Trophoblast cell (in vitro differentiated cells and primary cell): Measurements from ENCODE around the gene KAT6B.

ENCODE experiments used
- DNase-seq, 2 donors: peaks; one replicate each; pipeline ENCODE4 v3.0.0-alpha.2; 2016
- H2AFZ ChIP-seq: 2 replicates; pipeline ENCODE4 v1.6.1; 2013; ENCODE audit warnings: low read length, moderate library complexity, mild to moderate bottlenecking; ENCODE audit not compliant: insufficient read depth, poor library complexity
- H2AK5ac ChIP-seq: 2 replicates; pipeline ENCODE4 v1.6.1; 2013; ENCODE audit warnings: mild to moderate bottlenecking, low read length
- H2BK120ac ChIP-seq: 2 replicates; pipeline ENCODE4 v1.6.1; 2013; ENCODE audit warnings: low read length, mild to moderate bottlenecking, moderate library complexity; ENCODE audit not compliant: insufficient read depth, poor library complexity
- H2BK12ac ChIP-seq: 2 replicates; pipeline ENCODE4 v1.6.1; 2013; ENCODE audit warnings: mild to moderate bottlenecking, low read length, moderate library complexity
- H2BK5ac ChIP-seq: 2 replicates; pipeline ENCODE4 v1.6.1; 2013; ENCODE audit warnings: low read length, low read depth, moderate library complexity, mild to moderate bottlenecking; ENCODE audit not compliant: poor library complexity
- H3K14ac ChIP-seq: 2 replicates; pipeline ENCODE4 v1.6.1; 2013; ENCODE audit warnings: mild to moderate bottlenecking, low read length
- H3K18ac ChIP-seq: 2 replicates; pipeline ENCODE4 v1.6.1; 2013; ENCODE audit warnings: mild to moderate bottlenecking, low read length
- H3K23ac ChIP-seq: 2 replicates; pipeline ENCODE4 v1.6.1; 2013; ENCODE audit warnings: low read length
- H3K27ac ChIP-seq: 2 replicates; pipeline ENCODE4 v1.5.1; 2013; ENCODE audit warnings: low read depth, mild to moderate bottlenecking, inconsistent platforms, low read length, moderate library complexity
- H3K27me3 ChIP-seq: 2 replicates; pipeline ENCODE4 v1.6.1; 2013; ENCODE audit warnings: inconsistent platforms, mild to moderate bottlenecking, low read length, moderate library complexity; ENCODE audit not compliant: insufficient read depth
- H3K36me3 ChIP-seq, 2 experiments: 1 replicate in 1 of 2; 2 replicates in 1 of 2; pipeline ENCODE4 v1.6.1; 2013; ENCODE audit warnings: low read length in 2 of 2, mild to moderate bottlenecking in 2 of 2, moderate library complexity in 1 of 2; ENCODE audit not compliant: insufficient read depth in 2 of 2, control insufficient read depth in 1 of 2
- H3K4ac ChIP-seq: 2 replicates; pipeline ENCODE4 v1.6.1; 2013; ENCODE audit warnings: low read depth, mild to moderate bottlenecking, low read length, moderate library complexity
- H3K4me1 ChIP-seq, 2 experiments: 1 replicate in 1 of 2; 2 replicates in 1 of 2; pipeline ENCODE4 v1.6.1; 2013; ENCODE audit warnings: low read length in 2 of 2, mild to moderate bottlenecking in 2 of 2, moderate library complexity in 1 of 2; ENCODE audit not compliant: insufficient read depth in 2 of 2, control insufficient read depth in 1 of 2
- H3K4me2 ChIP-seq: 2 replicates; pipeline ENCODE4 v1.6.1; 2013; ENCODE audit warnings: inconsistent platforms, mild to moderate bottlenecking, low read length, moderate library complexity
- H3K4me3 ChIP-seq: 2 replicates; pipeline ENCODE4 v1.5.1; 2013; ENCODE audit warnings: mild to moderate bottlenecking, low read depth, low read length, inconsistent platforms
- H3K79me1 ChIP-seq: one replicate; pipeline ENCODE4 v1.6.1; 2013; ENCODE audit warnings: low read length
- H3K79me2 ChIP-seq: 2 replicates; pipeline ENCODE4 v1.6.1; 2013; ENCODE audit warnings: low read length, mild to moderate bottlenecking; ENCODE audit not compliant: control insufficient read depth, insufficient read depth, poor library complexity
- H3K9ac ChIP-seq: 2 replicates; pipeline ENCODE4 v1.6.1; 2013; ENCODE audit warnings: mild to moderate bottlenecking, low read length
- H3K9me3 ChIP-seq: 2 replicates; pipeline ENCODE4 v1.6.1; 2013; ENCODE audit warnings: low read depth, mild to moderate bottlenecking, control low read depth, inconsistent platforms, low read length; ENCODE audit not compliant: insufficient read depth
- H4K12ac ChIP-seq: 2 replicates; pipeline ENCODE4 v1.6.1; 2013; ENCODE audit warnings: low read depth, mild to moderate bottlenecking, low read length, moderate library complexity
- H4K8ac ChIP-seq: 2 replicates; pipeline ENCODE4 v1.6.1; 2013; ENCODE audit warnings: low read depth, mild to moderate bottlenecking, low read length, moderate library complexity
- H4K91ac ChIP-seq: one replicate; pipeline ENCODE4 v1.6.1; 2013; ENCODE audit warnings: low read depth, mild to moderate bottlenecking, low read length, moderate library complexity
- WGBS: extraction: QIAGEN DNeasy Blood & Tissue Kit; methylation state at CpG from one replicate; pipeline ENCODE4 v1.1.7; 2013; ENCODE audit warnings: missing lambda C conversion rate; ENCODE audit not compliant: insufficient read length, insufficient coverage; ENCODE audit errors: extremely low coverage; 5-methylcytosine and 5-hydroxymethylcytosine counted together

Gene KAT6B

GRCh38 chr10:74870191-74870590 lies 43.8 kb downstream of the KAT6B start:
- Histone ChIP-seq H3K9ac (no peak overlapping the region), H4K8ac (no peak overlapping the region), H4K91ac (no peak overlapping the region), H2BK120ac (no peak overlapping the region), H3K23ac (no peak overlapping the region), H3K27me3 (no peaks in the 10 kb centered on the region), H3K4me2 (no peak overlapping the region), H2AFZ (no peak overlapping the region), H3K79me2 (no peaks in the 10 kb centered on the region), H3K4me1 (no peaks in the 10 kb centered on the region), H2BK12ac (no peak overlapping the region), H3K36me3 (no peaks in the 10 kb centered on the region), H3K18ac (no peak overlapping the region), H2BK5ac (no peak overlapping the region), H3K4ac (no peak overlapping the region), H3K9me3 (no peaks in the 10 kb centered on the region), H3K4me3 (no peak overlapping the region), H2AK5ac (no peak overlapping the region), H3K14ac (no peak overlapping the region), H4K12ac (no peak overlapping the region), H3K27ac (no peak overlapping the region), H3K79me1 (no peaks in the 10 kb centered on the region)
- WGBS = no CpG with 5 or more reads among the region's 1 CpG
- DNase-seq = no peak

DNA sequence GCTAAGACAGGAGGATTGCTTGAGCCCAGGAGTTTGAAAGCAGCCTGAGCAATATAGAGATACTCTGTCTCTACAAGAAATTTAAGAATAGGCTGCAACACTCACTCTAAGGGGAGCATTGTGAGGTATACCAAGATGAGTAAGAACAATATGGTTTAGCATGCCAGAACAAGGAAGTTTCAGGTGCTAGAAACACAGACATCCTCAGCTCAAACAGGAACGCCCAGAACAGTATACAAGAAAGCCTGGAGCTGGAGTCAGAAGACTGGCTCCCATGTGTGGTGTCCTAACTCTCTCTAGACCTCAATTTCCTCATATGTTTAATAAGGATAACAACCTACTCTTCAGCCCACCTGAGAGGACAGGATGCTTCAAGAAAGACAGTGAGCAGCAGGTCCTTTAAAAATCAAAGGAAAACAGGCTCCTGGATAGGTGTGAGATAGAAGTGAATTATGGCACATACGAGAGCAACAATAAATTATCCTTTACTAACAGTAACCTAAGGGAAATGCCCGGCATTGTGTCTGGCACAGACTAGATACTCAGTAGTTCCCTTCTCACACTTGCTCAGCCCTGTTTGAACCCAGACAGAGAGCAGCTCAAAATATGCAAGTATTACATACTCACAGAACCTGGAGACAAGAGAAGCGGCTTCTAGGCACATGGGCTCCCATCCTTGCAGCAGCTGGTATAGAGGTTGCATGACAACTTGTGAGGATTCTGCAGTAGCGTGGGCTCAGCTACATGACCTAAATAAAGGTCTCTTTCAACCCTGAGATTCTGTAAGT lies 45.4 kb downstream of the KAT6B start:
- H3K36me3 ChIP-seq = no peaks in the 10 kb centered on the region
- DNase-seq = no peak
- no peaks in the 10 kb centered on the region for H3K79me1 ChIP-seq
- no peak overlapping the region for H2AFZ ChIP-seq
- H3K27ac ChIP-seq = no peak overlapping the region
- H3K4me1 ChIP-seq = no peaks in the 10 kb centered on the region
- H3K14ac ChIP-seq = no peak overlapping the region
- no peaks in the 10 kb centered on the region for H3K9me3 ChIP-seq
- no CpG with 5 or more reads among the region's 5 CpGs for WGBS
- no peak overlapping the region for H4K91ac ChIP-seq
- H2BK12ac ChIP-seq = no peak overlapping the region
- no peaks in the 10 kb centered on the region for H3K27me3 ChIP-seq
- no peak overlapping the region for H3K9ac ChIP-seq
- H2BK120ac ChIP-seq = no peak overlapping the region
- no peak overlapping the region for H4K8ac ChIP-seq
- no peak overlapping the region for H3K4ac ChIP-seq
- H3K4me3 ChIP-seq = no peak overlapping the region
- H3K23ac ChIP-seq = no peak overlapping the region
- no peaks in the 10 kb centered on the region for H3K79me2 ChIP-seq
- H4K12ac ChIP-seq = no peak overlapping the region
- H3K4me2 ChIP-seq = no peak overlapping the region
- H2AK5ac ChIP-seq = no peak overlapping the region
- no peak overlapping the region for H2BK5ac ChIP-seq
- no peak overlapping the region for H3K18ac ChIP-seq

DNA sequence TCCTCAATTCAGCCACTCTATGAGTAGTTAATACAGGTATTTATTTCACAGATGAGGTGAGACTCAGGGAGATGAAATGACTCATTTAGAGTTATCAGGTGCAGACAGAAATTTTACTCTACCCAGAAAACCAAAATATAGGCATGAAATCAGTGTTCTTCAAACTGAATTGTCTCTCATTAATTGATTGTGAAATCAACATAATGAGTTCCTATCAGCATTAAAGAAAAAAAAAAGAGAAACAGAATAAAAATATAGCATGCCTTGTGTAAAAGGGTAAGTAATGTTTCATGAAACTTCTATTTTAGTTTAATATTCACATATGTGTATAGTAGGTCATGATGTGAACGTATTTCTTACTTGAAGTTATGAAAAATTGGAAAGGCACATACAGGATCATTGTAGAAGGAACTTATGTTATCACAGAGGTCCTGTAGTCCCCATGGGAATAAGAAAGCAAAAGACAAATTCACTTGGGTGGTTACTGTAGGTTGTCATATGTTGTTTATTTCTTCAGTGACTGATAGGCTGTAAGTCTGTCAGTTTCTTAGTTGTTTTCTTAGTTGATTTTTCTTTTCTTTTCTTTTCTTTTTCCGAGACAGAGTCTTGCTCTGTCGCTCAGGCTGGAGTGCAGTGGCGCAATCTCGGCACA lies 47.5 kb downstream of the KAT6B start:
- H2BK120ac ChIP-seq = no peak overlapping the region
- H3K4me3 ChIP-seq = no peak overlapping the region
- no peaks in the 10 kb centered on the region for H3K9me3 ChIP-seq
- H4K91ac ChIP-seq = no peak overlapping the region
- H4K12ac ChIP-seq = no peak overlapping the region
- no peak overlapping the region for H3K14ac ChIP-seq
- H3K9ac ChIP-seq = no peak overlapping the region
- H4K8ac ChIP-seq = no peak overlapping the region
- no peak overlapping the region for H3K23ac ChIP-seq
- H3K18ac ChIP-seq = no peak overlapping the region
- H2BK5ac ChIP-seq = no peak overlapping the region
- H3K4ac ChIP-seq = no peak overlapping the region
- no peaks in the 10 kb centered on the region for H3K27me3 ChIP-seq
- no peak for DNase-seq
- no peak overlapping the region for H2BK12ac ChIP-seq
- no peaks in the 10 kb centered on the region for H3K79me2 ChIP-seq
- H3K79me1 ChIP-seq = no peaks in the 10 kb centered on the region
- no peak overlapping the region for H2AK5ac ChIP-seq
- H3K4me2 ChIP-seq = no peak overlapping the region
- H3K4me1 ChIP-seq = no peaks in the 10 kb centered on the region
- no peak overlapping the region for H3K27ac ChIP-seq
- no peaks in the 10 kb centered on the region for H3K36me3 ChIP-seq
- no CpG with 5 or more reads among the region's 5 CpGs for WGBS
- H2AFZ ChIP-seq = no peak overlapping the region

DNA sequence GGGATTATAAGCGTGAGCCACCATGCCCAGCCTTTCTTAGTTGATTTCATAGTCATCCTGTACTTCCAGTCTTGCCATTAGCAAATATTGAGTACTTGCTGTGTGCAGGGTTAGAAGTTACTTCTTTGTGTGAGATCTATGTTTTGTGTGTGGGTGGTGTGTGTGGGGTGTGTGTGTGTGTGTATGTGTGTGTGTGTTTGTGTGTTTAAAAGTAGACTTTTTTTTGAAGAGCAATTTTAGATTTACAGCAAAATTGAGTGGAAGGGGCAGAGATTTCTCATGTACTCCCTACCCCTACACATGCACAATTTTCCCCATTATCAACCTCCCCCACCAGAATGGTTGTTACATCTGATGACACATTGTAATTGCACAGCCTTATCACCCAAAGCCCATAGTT lies 48.2 kb downstream of the KAT6B start:
- Histone ChIP-seq H3K79me1 (no peaks in the 10 kb centered on the region), H3K23ac (no peak overlapping the region), H3K27ac (no peak overlapping the region), H4K12ac (no peak overlapping the region), H3K4me2 (no peak overlapping the region), H2BK12ac (no peak overlapping the region), H3K18ac (no peak overlapping the region), H3K4me3 (no peak overlapping the region), H3K79me2 (no peaks in the 10 kb centered on the region), H3K9ac (no peak overlapping the region), H3K4ac (no peak overlapping the region), H2AFZ (no peak overlapping the region), H4K8ac (no peak overlapping the region), H4K91ac (no peak overlapping the region), H2BK120ac (no peak overlapping the region), H2AK5ac (no peak overlapping the region), H3K14ac (no peak overlapping the region), H3K4me1 (no peaks in the 10 kb centered on the region), H3K9me3 (no peaks in the 10 kb centered on the region), H2BK5ac (no peak overlapping the region), H3K27me3 (no peaks in the 10 kb centered on the region), H3K36me3 (no peaks in the 10 kb centered on the region)
- DNase-seq = no peak
- WGBS = no CpG with 5 or more reads among the region's 1 CpG
